Activated T-cell treated with anti-CD3 and anti-CD28 coated beads, Interleukin-2, amount 50 U/mL, for 4 hours (primary cell): Measurements from ENCODE around the gene MBNL1. TPM values are rescaled to one million over a fixed set of nuclear protein-coding genes. Genes with fewer than 3 reads are reported as not detected.
A peak's percentile ranks its signal among the peaks of the same experiment; 100 is the strongest.

Experiments
- ATAC-seq, 2 donors: fragments of 200-7000 bp; cut with Tn5 transposase; one replicate each; pipeline ENCODE4 v1.10.0; 2021
- DNase-seq: peaks from one replicate; pipeline ENCODE4 v3.0.0-alpha.2; 2020
- H3K27me3 Mint-ChIP-seq: one replicate; pipeline ENCODE4 v1.8.0; 2021; ENCODE audit warnings: low read depth, mixed read lengths
- H3K36me3 Mint-ChIP-seq: one replicate; pipeline ENCODE4 v1.8.0; 2022; ENCODE audit warnings: mixed read lengths; ENCODE audit not compliant: insufficient read depth
- H3K4me1 Mint-ChIP-seq: one replicate; pipeline ENCODE4 v1.8.0; 2021; ENCODE audit warnings: low read depth, mixed read lengths
- H3K4me3 Mint-ChIP-seq: one replicate; pipeline ENCODE4 v1.8.0; 2021; ENCODE audit warnings: mild to moderate bottlenecking, moderate library complexity, mixed read lengths
- H3K9me3 Mint-ChIP-seq: one replicate; pipeline ENCODE4 v1.8.0; 2021; ENCODE audit warnings: mixed read lengths
- total RNA-seq, 3 donors: library from RNA; stranded (reverse); gene quantifications; one replicate each; pipeline ENCODE4 v1.2.1, GENCODE V29; 2021

Gene MBNL1
- total RNA-seq, 3 donors from 2014 or later = 343 to 376 (median 347) TPM

- peaks cover 77% of the 10 kb centered on the region for H3K4me1 Mint-ChIP-seq
- H3K9me3 Mint-ChIP-seq = no peaks in the 10 kb centered on the region
- H3K4me3 Mint-ChIP-seq = no peak overlapping the region
- no peaks in the 10 kb centered on the region for H3K27me3 Mint-ChIP-seq
- DNase-seq (no peak), ATAC-seq (no peak)
- H3K36me3 Mint-ChIP-seq = peaks cover 30% of the 10 kb centered on the region
These were observed 108.4 kb downstream of the MBNL1 start for GRCh38 chr3:152377184-152377570.

GRCh38 chr3:152379415-152380042, 110.8 kb downstream of the MBNL1 start:
- no peak overlapping the region for H3K4me3 Mint-ChIP-seq
- peaks cover 22% of the 10 kb centered on the region for H3K36me3 Mint-ChIP-seq
- H3K4me1 Mint-ChIP-seq = peaks cover 79% of the 10 kb centered on the region
- H3K27me3 Mint-ChIP-seq = no peaks in the 10 kb centered on the region
- ATAC-seq = no peak
- DNase-seq = no peak
- no peaks in the 10 kb centered on the region for H3K9me3 Mint-ChIP-seq

DNA sequence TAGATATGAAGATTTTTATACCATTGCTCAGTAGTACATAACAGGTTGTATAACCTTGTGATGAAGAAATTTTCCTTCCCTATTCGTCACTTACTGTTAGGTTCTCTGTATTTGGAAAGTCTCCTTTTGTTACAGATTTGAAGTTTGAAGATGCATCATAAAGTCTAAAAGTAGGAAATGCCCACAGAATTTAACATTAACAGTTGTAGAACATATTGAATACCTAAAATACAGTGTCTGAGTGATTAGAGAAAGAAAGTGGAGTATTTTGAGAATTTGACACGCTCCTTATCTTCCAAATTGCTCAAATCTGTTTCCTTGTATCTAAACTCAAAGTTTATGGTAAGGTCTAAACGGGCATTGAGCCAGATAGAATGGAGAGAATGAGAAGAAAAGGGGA, 111.3 kb downstream of the MBNL1 start:
- Mint-ChIP-seq H3K4me3 (no peak overlapping the region), H3K9me3 (no peaks in the 10 kb centered on the region), H3K4me1 (peaks cover 77% of the 10 kb centered on the region), H3K27me3 (no peaks in the 10 kb centered on the region), H3K36me3 (peaks cover 20% of the 10 kb centered on the region)
- ATAC-seq (no peak), DNase-seq (no peak)

- H3K4me1 Mint-ChIP-seq = peaks cover 79% of the 10 kb centered on the region
- H3K27me3 Mint-ChIP-seq = no peaks in the 10 kb centered on the region
- peaks cover 16% of the 10 kb centered on the region for H3K36me3 Mint-ChIP-seq
- H3K4me3 Mint-ChIP-seq = peak overlapping the region; percentile 43
- DNase-seq (no peak), ATAC-seq (no peak)
- H3K9me3 Mint-ChIP-seq = no peaks in the 10 kb centered on the region
These were observed 113.2 kb downstream of the MBNL1 start for GRCh38 chr3:152381881-152382295.

GRCh38 chr3:152382312-152383135, 113.8 kb downstream of the MBNL1 start:
- peaks cover 81% of the 10 kb centered on the region for H3K4me1 Mint-ChIP-seq
- H3K9me3 Mint-ChIP-seq = no peaks in the 10 kb centered on the region
- no peaks in the 10 kb centered on the region for H3K27me3 Mint-ChIP-seq
- H3K36me3 Mint-ChIP-seq = peaks cover 13% of the 10 kb centered on the region
- peak overlapping the region; percentile 59 for H3K4me3 Mint-ChIP-seq
- no peak for DNase-seq
- ATAC-seq = no peak

- Mint-ChIP-seq H3K9me3 (no peaks in the 10 kb centered on the region), H3K4me3 (peak overlapping the region; percentile 59), H3K36me3 (peaks cover 9% of the 10 kb centered on the region), H3K27me3 (no peaks in the 10 kb centered on the region), H3K4me1 (peaks cover 78% of the 10 kb centered on the region)
- no peak for DNase-seq
- no peak for ATAC-seq
These were observed 114.4 kb downstream of the MBNL1 start for GRCh38 chr3:152383136-152383606.

DNA sequence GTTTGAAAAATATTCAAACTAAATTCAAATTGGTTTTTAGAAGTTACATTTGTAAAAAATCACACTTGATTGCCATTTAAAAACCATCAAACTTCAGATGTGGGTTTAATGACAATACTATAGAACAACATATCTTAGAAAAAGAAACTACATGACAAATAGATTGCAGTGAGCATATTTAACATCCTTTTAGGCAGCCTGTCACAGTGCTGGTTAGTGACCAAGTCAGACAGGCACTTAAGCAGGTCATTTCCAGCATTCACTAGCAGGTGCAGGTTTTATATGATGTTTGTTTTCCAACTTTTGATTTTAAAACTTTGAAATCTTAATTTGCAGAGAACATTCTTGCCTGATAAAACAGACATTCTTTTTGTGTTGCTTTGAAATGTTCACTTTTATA, 115.7 kb downstream of the MBNL1 start:
- Mint-ChIP-seq H3K36me3 (peaks cover 11% of the 10 kb centered on the region), H3K27me3 (no peaks in the 10 kb centered on the region), H3K4me1 (peaks cover 83% of the 10 kb centered on the region), H3K4me3 (no peak overlapping the region), H3K9me3 (no peaks in the 10 kb centered on the region)
- ATAC-seq (peak; percentile 69 to 77), DNase-seq (no peak)

GRCh38 chr3:152385761-152386160, 117.0 kb downstream of the MBNL1 start:
- peaks cover 77% of the 10 kb centered on the region for H3K4me1 Mint-ChIP-seq
- no peak overlapping the region for H3K4me3 Mint-ChIP-seq
- DNase-seq (no peak), ATAC-seq (no peak)
- H3K9me3 Mint-ChIP-seq = no peaks in the 10 kb centered on the region
- peaks cover 11% of the 10 kb centered on the region for H3K36me3 Mint-ChIP-seq
- H3K27me3 Mint-ChIP-seq = no peaks in the 10 kb centered on the region

- Mint-ChIP-seq H3K4me1 (peaks cover 78% of the 10 kb centered on the region), H3K4me3 (no peak overlapping the region), H3K36me3 (peaks cover 12% of the 10 kb centered on the region), H3K27me3 (no peaks in the 10 kb centered on the region), H3K9me3 (no peaks in the 10 kb centered on the region)
- DNase-seq (no peak), ATAC-seq (no peak)
These were observed 117.5 kb downstream of the MBNL1 start for GRCh38 chr3:152386208-152386607.

DNA sequence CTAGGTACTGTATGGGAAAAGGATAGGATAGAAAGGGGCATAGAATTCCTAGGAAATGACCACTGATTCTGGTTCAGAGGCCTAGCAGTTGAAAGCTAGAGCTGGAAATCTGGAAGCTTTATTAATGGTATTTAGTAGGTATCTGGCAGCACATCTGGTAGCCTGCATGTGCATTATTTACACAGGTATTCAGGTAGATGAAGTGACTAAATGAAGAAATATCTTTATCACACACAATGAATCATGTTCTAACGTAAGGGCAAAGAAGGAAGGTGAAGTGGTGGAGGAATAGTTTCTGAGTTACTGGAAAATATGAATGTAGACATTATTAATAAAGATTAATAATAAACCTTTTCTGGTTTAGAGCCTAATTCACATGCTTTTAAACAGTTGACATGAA, 119.9 kb downstream of the MBNL1 start:
- no peak for DNase-seq
- Mint-ChIP-seq H3K4me3 (no peak overlapping the region), H3K4me1 (peaks cover 77% of the 10 kb centered on the region), H3K36me3 (peaks cover 21% of the 10 kb centered on the region), H3K27me3 (no peaks in the 10 kb centered on the region), H3K9me3 (no peaks in the 10 kb centered on the region)
- ATAC-seq = no peak

DNA sequence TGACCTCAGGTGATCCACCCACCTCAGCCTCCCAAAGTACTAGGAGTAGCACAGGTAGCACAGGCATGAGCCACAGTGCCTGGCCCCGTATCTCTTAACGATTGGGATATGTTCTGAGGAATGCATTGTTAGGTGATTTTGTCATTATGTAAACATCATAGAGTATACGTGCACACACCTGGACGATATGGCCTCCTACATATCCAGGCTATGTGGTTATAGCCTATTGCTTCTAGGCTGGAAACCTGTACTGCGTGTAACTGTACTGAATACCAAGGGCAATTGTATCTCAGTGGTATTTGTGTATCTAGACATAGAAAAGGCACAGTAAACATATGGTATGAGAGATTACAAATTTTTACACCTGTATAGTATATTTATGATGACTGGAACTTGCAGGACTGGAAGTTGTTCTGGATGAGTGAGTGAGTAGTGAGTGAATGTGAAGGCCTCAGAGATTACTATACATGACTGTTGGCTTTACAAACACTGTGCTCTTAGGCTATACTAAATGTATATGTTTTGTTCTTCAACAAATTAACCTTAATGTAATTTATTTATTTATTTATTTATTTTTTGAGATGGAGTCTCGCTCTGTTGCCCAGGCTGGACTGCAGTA, 120.7 kb downstream of the MBNL1 start:
- H3K4me1 Mint-ChIP-seq = peaks cover 74% of the 10 kb centered on the region

GRCh38 chr3:152390647-152391046, 121.9 kb downstream of the MBNL1 start:
- peaks cover 72% of the 10 kb centered on the region for H3K4me1 Mint-ChIP-seq
- no peaks in the 10 kb centered on the region for H3K9me3 Mint-ChIP-seq
- H3K36me3 Mint-ChIP-seq = peaks cover 32% of the 10 kb centered on the region
- H3K4me3 Mint-ChIP-seq = no peak overlapping the region
- DNase-seq = no peak
- ATAC-seq = no peak
- no peaks in the 10 kb centered on the region for H3K27me3 Mint-ChIP-seq

More for the DNA sequence above, 120.7 kb downstream of the MBNL1 start:
- DNase-seq = no peak
- no peak for ATAC-seq
- peaks cover 25% of the 10 kb centered on the region for H3K36me3 Mint-ChIP-seq
- no peaks in the 10 kb centered on the region for H3K9me3 Mint-ChIP-seq
- H3K4me3 Mint-ChIP-seq = no peak overlapping the region
- no peaks in the 10 kb centered on the region for H3K27me3 Mint-ChIP-seq

DNA sequence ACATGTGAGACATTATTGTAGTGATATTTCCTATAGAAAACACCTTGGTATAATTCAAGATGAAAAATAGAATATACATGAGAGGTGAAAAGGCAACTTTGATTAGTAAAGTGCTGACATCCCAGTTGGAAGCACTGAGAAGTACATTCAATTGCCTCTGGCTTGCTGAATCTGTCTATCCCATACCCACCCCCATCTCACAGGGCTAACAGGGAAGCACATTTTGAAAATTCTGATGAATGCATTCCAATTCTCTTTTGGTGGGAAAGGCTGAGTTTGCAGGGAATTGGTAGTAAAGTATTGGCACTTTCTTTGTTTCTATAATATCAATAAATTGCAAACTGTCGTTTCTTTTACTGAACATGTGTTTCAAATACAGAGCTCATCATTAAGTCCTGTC, 122.9 kb downstream of the MBNL1 start:
- no peak overlapping the region for H3K4me3 Mint-ChIP-seq
- peaks cover 68% of the 10 kb centered on the region for H3K4me1 Mint-ChIP-seq

DNA sequence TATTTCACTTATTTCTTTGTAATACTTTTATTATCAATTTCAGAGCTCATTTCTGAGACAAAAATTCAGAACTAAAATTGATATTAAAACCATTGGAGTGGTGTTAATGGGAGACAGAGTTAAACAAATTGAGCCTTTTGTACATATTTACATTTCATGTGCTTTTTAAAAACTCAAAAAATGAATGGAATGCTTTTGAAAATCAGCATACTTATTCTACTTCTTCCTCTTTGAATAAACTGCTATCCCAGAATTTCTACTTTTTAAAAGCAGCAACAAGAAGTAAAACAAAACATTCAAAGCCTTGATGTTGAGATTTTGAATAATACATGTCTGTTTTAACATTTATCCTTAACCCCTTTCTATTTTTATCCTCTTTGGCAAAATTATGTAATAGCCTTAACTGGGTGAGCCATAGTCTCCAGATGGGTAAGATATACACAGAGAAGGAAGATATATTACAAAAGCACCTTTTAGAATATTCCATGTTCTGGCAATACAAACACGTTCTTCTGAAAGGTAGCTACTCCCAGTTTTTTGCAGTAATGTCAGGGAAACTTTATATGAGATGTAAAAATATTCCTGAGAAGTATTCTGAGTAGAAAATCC, 123.6 kb downstream of the MBNL1 start:
- DNase-seq (no peak), ATAC-seq (no peak)
- Mint-ChIP-seq H3K9me3 (no peaks in the 10 kb centered on the region), H3K4me3 (no peak overlapping the region), H3K36me3 (peaks cover 39% of the 10 kb centered on the region), H3K27me3 (no peaks in the 10 kb centered on the region), H3K4me1 (peaks cover 67% of the 10 kb centered on the region)

More for the DNA sequence above, 122.9 kb downstream of the MBNL1 start:
- no peaks in the 10 kb centered on the region for H3K9me3 Mint-ChIP-seq
- peaks cover 35% of the 10 kb centered on the region for H3K36me3 Mint-ChIP-seq
- H3K27me3 Mint-ChIP-seq = no peaks in the 10 kb centered on the region
- no peak for DNase-seq
- ATAC-seq = no peak
